Calu3 (cell line): Measurements from ENCODE around the gene FHL3. TPM values are rescaled to one million over a fixed set of nuclear protein-coding genes. Genes with fewer than 3 reads are reported as not detected.

Experiments used
- Bru-seq: library from RNA; stranded (reverse); fragments of 400-500 nt; gene quantifications from one replicate; lab custom pipeline; 2021; lab: Mats Ljungman, UMichigan
- BruChase-seq, 2 experiments: library from RNA; stranded (reverse); fragments of 400-500 nt; gene quantifications; one replicate each; lab custom pipeline; 2021; lab: Mats Ljungman, UMichigan
- BruUV-seq: library from RNA; stranded (reverse); fragments of 400-500 nt; replicated peaks from 2 replicates; lab custom pipeline; 2021; lab: Mats Ljungman, UMichigan
- CTCF ChIA-PET: fragments of 300-600 bp; sonication (Branson Sonifier 250); formaldehyde crosslinking; loops from one replicate; lab custom pipeline; 2022; ENCODE audit warnings: antibody characterized with exemption; lab: Charles Lee
- DNase-seq: peaks from one replicate; pipeline ENCODE4 v3.0.0; 2022
- H3K27ac Mint-ChIP-seq: one replicate; pipeline ENCODE4 v1.8.0; 2022; ENCODE audit warnings: mixed read lengths; ENCODE audit not compliant: unreplicated experiment
- H3K27me3 Mint-ChIP-seq: one replicate; pipeline ENCODE4 v1.8.0; 2022; ENCODE audit warnings: mixed read lengths; ENCODE audit not compliant: unreplicated experiment
- H3K36me3 Mint-ChIP-seq: one replicate; pipeline ENCODE4 v1.8.0; 2022; ENCODE audit warnings: mild to moderate bottlenecking, moderate library complexity, mixed read lengths; ENCODE audit not compliant: insufficient read depth, unreplicated experiment
- H3K4me1 Mint-ChIP-seq: one replicate; pipeline ENCODE4 v1.8.0; 2022; ENCODE audit warnings: mild to moderate bottlenecking, low read depth, mixed read lengths; ENCODE audit not compliant: unreplicated experiment
- H3K4me3 Mint-ChIP-seq: one replicate; pipeline ENCODE4 v1.8.0; 2022; ENCODE audit warnings: mild to moderate bottlenecking, low read depth, moderate library complexity, mixed read lengths; ENCODE audit not compliant: unreplicated experiment
- H3K9me3 Mint-ChIP-seq: one replicate; pipeline ENCODE4 v1.8.0; 2022; ENCODE audit warnings: low read depth, mixed read lengths; ENCODE audit not compliant: unreplicated experiment
- intact Hi-C: fragments of 100-400 bp; cut with micrococcal nuclease; formaldehyde crosslinking; loops from one replicate; pipeline ENCODE4 v1.10.0; 2022; ENCODE audit not compliant: unreplicated experiment
- long read RNA-seq: library from polyadenylated mRNA; stranded (forward); transcript quantifications from one replicate; pipeline ENCODE4 v2.0.0, GENCODE V29; 2022
- total RNA-seq: library from RNA; stranded (reverse); gene quantifications from 2 replicates; pipeline ENCODE4 v1.2.3, GENCODE V29; 2022
- TF ChIP-seq, protein P1 (sequence below): fragments of 200-600 bp; IDR thresholded peaks from one replicate; pipeline ENCODE4 v1.8.0; 2022; ENCODE audit warnings: antibody characterized with exemption; ENCODE audit not compliant: unreplicated experiment

Gene FHL3, protein sequence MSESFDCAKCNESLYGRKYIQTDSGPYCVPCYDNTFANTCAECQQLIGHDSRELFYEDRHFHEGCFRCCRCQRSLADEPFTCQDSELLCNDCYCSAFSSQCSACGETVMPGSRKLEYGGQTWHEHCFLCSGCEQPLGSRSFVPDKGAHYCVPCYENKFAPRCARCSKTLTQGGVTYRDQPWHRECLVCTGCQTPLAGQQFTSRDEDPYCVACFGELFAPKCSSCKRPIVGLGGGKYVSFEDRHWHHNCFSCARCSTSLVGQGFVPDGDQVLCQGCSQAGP
- total RNA-seq (16.9 and 20.4 TPM in 2 replicates), Bru-seq, nascent RNA (percentile 55 among the genes with signal in this experiment), BruChase-seq, experiment 1, labeled RNA remaining after a 6-hour chase (percentile 69 among the genes with signal in this experiment), BruChase-seq, experiment 2, labeled RNA remaining after a 2-hour chase (percentile 62 among the genes with signal in this experiment)
- long read RNA-seq, transcript FHL3-201 (6 exons, 1,647 nt) = major isoform, 11 of 19 reads
- long read RNA-seq, partial matches to known transcripts = 1 of 19 reads
- long read RNA-seq, other reads (novel, unspliced or antisense) = 4 of 19 reads

DNA sequence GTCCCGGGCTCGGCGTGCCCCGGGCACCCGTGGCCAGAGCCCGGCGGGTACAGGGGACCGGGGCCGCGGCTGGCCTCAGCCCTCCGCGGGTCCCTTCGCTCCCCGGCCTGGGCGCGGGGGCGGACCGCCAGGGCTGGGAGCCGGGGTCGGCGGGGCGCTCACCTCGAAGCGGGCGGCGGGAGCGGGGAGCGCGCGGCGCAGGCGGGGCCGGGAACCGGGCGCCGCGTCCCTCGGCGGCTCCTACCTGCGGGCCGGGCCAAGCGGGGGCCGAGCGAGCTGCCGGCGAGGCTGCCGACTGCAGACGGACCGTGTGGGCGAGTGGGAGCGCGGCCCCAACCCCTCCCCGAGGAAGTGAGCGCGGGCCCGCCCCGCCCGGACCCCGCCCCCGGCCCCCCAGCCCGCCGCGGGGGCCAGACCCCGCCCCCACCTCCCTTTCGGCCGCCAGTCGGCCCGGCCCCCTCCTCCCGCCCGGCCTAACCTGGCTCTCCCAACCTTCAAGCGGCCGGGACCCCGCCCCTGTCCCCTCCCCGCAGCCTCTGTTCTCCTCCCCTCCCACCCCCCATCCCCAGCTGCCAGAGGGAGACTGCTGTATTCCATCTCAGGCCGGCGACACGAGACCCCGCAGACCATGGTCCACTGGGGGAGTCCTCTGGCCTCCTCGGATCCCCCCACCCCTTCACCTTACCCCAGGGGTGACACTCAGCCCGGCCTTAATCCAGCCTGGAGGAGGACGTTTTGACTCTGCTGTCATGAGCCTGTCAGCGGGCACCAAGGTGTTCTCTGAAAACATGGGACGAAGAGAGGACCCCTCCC, at the start of gene FHL3:
FHL3 (minus strand) TSS at position 320 of the 813 bp plus-strand sequence. CDS start 6,102 bp downstream, outside the sequence.
- no TSS peak for BruUV-seq
- peak; percentile 68 for DNase-seq
- intact Hi-C loops = loop anchor here (2.0 kb wide), 1 partner anchor 13 kb away; no protein-coding TSS in a partner anchor
- peaks cover 21% of the 10 kb centered on the region for H3K4me1 Mint-ChIP-seq
- peaks cover 21% of the 10 kb centered on the region for H3K36me3 Mint-ChIP-seq
- peak within 1 kb of the TSS; percentile 94 for H3K4me3 Mint-ChIP-seq
- CTCF ChIA-PET = no interaction called here
- H3K9me3 Mint-ChIP-seq = no peaks in the 10 kb centered on the region
- peak within 1 kb of the TSS; percentile 76 for H3K27ac Mint-ChIP-seq
- H3K27me3 Mint-ChIP-seq = no peaks in the 10 kb centered on the region
- TF ChIP-seq, protein P1, sequence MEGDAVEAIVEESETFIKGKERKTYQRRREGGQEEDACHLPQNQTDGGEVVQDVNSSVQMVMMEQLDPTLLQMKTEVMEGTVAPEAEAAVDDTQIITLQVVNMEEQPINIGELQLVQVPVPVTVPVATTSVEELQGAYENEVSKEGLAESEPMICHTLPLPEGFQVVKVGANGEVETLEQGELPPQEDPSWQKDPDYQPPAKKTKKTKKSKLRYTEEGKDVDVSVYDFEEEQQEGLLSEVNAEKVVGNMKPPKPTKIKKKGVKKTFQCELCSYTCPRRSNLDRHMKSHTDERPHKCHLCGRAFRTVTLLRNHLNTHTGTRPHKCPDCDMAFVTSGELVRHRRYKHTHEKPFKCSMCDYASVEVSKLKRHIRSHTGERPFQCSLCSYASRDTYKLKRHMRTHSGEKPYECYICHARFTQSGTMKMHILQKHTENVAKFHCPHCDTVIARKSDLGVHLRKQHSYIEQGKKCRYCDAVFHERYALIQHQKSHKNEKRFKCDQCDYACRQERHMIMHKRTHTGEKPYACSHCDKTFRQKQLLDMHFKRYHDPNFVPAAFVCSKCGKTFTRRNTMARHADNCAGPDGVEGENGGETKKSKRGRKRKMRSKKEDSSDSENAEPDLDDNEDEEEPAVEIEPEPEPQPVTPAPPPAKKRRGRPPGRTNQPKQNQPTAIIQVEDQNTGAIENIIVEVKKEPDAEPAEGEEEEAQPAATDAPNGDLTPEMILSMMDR = no peak

- intact Hi-C loops = no loop called here
- peaks cover 96% of the 10 kb centered on the region for H3K27me3 Mint-ChIP-seq
Measured at GRCh38 chr1:38053416-38054091, 48.2 kb upstream of the FHL3 start.

GRCh38 chr1:38052750-38053415, 47.6 kb upstream of the FHL3 start:
- Mint-ChIP-seq H3K4me1 (peaks cover 24% of the 10 kb centered on the region), H3K36me3 (no peaks in the 10 kb centered on the region), H3K9me3 (no peaks in the 10 kb centered on the region), H3K4me3 (no peak overlapping the region), H3K27me3 (peaks cover 96% of the 10 kb centered on the region), H3K27ac (no peak overlapping the region)
- no TSS peak for BruUV-seq
- intact Hi-C loops = no loop called here
- DNase-seq = no peak
- TF ChIP-seq, protein P1 = no peak
- CTCF ChIA-PET = interaction anchor here (0.7 to 1.2 kb wide), 2 partner anchors 19 to 736 kb away, joined by 3 to 7 read pairs; no protein-coding TSS in a partner anchor

More at GRCh38 chr1:38053416-38054091, 48.2 kb upstream of the FHL3 start:
- no peak for DNase-seq
- H3K4me1 Mint-ChIP-seq = peaks cover 24% of the 10 kb centered on the region
- no peak overlapping the region for H3K4me3 Mint-ChIP-seq
- TF ChIP-seq, protein P1 = no peak
- no peaks in the 10 kb centered on the region for H3K9me3 Mint-ChIP-seq
- BruUV-seq = no TSS peak
- H3K36me3 Mint-ChIP-seq = no peaks in the 10 kb centered on the region
- CTCF ChIA-PET = interaction anchor here (0.6 to 1.2 kb wide), 2 partner anchors 15 to 18 kb away, joined by 3 to 9 read pairs; no protein-coding TSS in a partner anchor
- H3K27ac Mint-ChIP-seq = no peak overlapping the region
